RWPE2 (cell line): ENCODE results near the gene DSCAM.

Source experiments
- ATAC-seq: fragments of 200-7000 bp; cut with Tn5 transposase; 3 replicates; pipeline ENCODE4 v1.9.1; 2021; ENCODE audit warnings: low read depth
- DNase-seq: peaks from one replicate; pipeline ENCODE4 v3.0.0-alpha.2; 2020; ENCODE audit warnings: low spot score
- H3K27ac ChIP-seq: fragments of 450-650 bp; 2 replicates; pipeline ENCODE4 v1.5.1; 2017; ENCODE audit warnings: mild to moderate bottlenecking; ENCODE audit not compliant: poor library complexity, severe bottlenecking
- H3K27me3 ChIP-seq: fragments of 250-450 bp; sonication (Bioruptor Pico); 2 replicates; pipeline ENCODE4 v1.5.1; 2021; ENCODE audit warnings: mild to moderate bottlenecking, moderate library complexity; ENCODE audit not compliant: insufficient read depth, poor library complexity, severe bottlenecking
- H3K36me3 ChIP-seq: fragments of 250-450 bp; sonication (Bioruptor Pico); 2 replicates; pipeline ENCODE4 v1.5.1; 2020; ENCODE audit warnings: low read depth, mild to moderate bottlenecking, moderate library complexity
- H3K4me1 ChIP-seq: fragments of 250-450 bp; sonication (Bioruptor Pico); 2 replicates; pipeline ENCODE4 v1.5.1; 2021; ENCODE audit warnings: mild to moderate bottlenecking, moderate library complexity; ENCODE audit not compliant: insufficient read depth, poor library complexity, severe bottlenecking
- H3K4me3 ChIP-seq: fragments of 250-450 bp; sonication (Bioruptor Pico); 2 replicates; pipeline ENCODE4 v1.5.1; 2021; ENCODE audit warnings: mild to moderate bottlenecking, moderate library complexity; ENCODE audit not compliant: severe bottlenecking
- H3K9me3 ChIP-seq: fragments of 250-450 bp; sonication (Bioruptor Pico); 2 replicates; pipeline ENCODE4 v1.5.1; 2021; ENCODE audit warnings: mild to moderate bottlenecking, moderate library complexity; ENCODE audit not compliant: severe bottlenecking
- CTCF ChIP-seq: fragments of 450-650 bp; IDR thresholded peaks from one replicate; pipeline ENCODE4 v1.5.1; 2017; ENCODE audit warnings: mild to moderate bottlenecking, moderate library complexity; ENCODE audit not compliant: poor library complexity, severe bottlenecking

The DSCAM gene

GRCh38 chr21:40284409-40284808, 562.5 kb downstream of the DSCAM start:
- H3K4me3 ChIP-seq: no peak overlapping the region
- no peaks in the 10 kb centered on the region for H3K9me3 ChIP-seq

GRCh38 chr21:40282912-40283886, 563.8 kb downstream of the DSCAM start:
- Histone ChIP-seq H3K4me3 (no peak overlapping the region), H3K27me3 (no peaks in the 10 kb centered on the region), H3K27ac (no peak overlapping the region), H3K9me3 (no peaks in the 10 kb centered on the region), H3K36me3 (no peaks in the 10 kb centered on the region), H3K4me1 (no peaks in the 10 kb centered on the region)
- DNase-seq (no peak), ATAC-seq (no peak)
- TF ChIP-seq CTCF: no peak

More at GRCh38 chr21:40284409-40284808, 562.5 kb downstream of the DSCAM start:
- DNase-seq (no peak), ATAC-seq (no peak)
- TF ChIP-seq CTCF: no peak
- Histone ChIP-seq H3K27ac (no peak overlapping the region), H3K27me3 (no peaks in the 10 kb centered on the region), H3K4me1 (no peaks in the 10 kb centered on the region), H3K36me3 (no peaks in the 10 kb centered on the region)

GRCh38 chr21:40278345-40278744, 568.6 kb downstream of the DSCAM start:
- no peaks in the 10 kb centered on the region for H3K36me3 ChIP-seq
- ATAC-seq: no peak
- H3K4me1 ChIP-seq: no peaks in the 10 kb centered on the region
- no peaks in the 10 kb centered on the region for H3K27me3 ChIP-seq
- DNase-seq: no peak
- no peak overlapping the region for H3K4me3 ChIP-seq
- no peak overlapping the region for H3K27ac ChIP-seq
- no peak for TF ChIP-seq CTCF
- no peaks in the 10 kb centered on the region for H3K9me3 ChIP-seq

GRCh38 chr21:40276001-40276400, 571.0 kb downstream of the DSCAM start:
- DNase-seq: no peak
- Histone ChIP-seq H3K4me1 (no peaks in the 10 kb centered on the region), H3K36me3 (no peaks in the 10 kb centered on the region), H3K4me3 (no peak overlapping the region), H3K27me3 (no peaks in the 10 kb centered on the region), H3K27ac (no peak overlapping the region), H3K9me3 (no peaks in the 10 kb centered on the region)
- no peak for ATAC-seq
- TF ChIP-seq CTCF: no peak

GRCh38 chr21:40272037-40272436, 574.9 kb downstream of the DSCAM start:
- ATAC-seq (no peak), DNase-seq (no peak)
- no peak overlapping the region for H3K4me3 ChIP-seq
- no peak for TF ChIP-seq CTCF
- H3K27ac ChIP-seq: no peak overlapping the region
- H3K27me3 ChIP-seq: no peaks in the 10 kb centered on the region
- no peaks in the 10 kb centered on the region for H3K36me3 ChIP-seq
- H3K4me1 ChIP-seq: no peaks in the 10 kb centered on the region
- H3K9me3 ChIP-seq: no peaks in the 10 kb centered on the region
